ENCODE results near the gene DELE1.

The DELE1 gene

GRCh38 chr5:141968914-141969608, 45.4 kb downstream of the DELE1 start, which contains the start of gene RNF14 (continued):
- TF ChIP-seq ZNF701 (tag by site-specific recombination; IDR thresholded peaks at IDR 0.05) (no peak), ZNF184 (tag by site-specific recombination; IDR thresholded peaks at IDR 0.05) (no peak), ZBTB48 (tag by site-specific recombination; IDR thresholded peaks at IDR 0.05) (peak; percentile 81), ZNF175 (tag by site-specific recombination; IDR thresholded peaks at IDR 0.05) (no peak), ZNF777 (tag by site-specific recombination; IDR thresholded peaks at IDR 0.05; ENCODE audit: borderline replicate concordance) (no peak), ZNF501 (tag by site-specific recombination; IDR thresholded peaks at IDR 0.05) (peak; percentile 99), ZNF423 (tag by site-specific recombination; IDR thresholded peaks at IDR 0.05) (no peak), OSR2 (tag by site-specific recombination; IDR thresholded peaks at IDR 0.05) (no peak), ZNF776 (tag by site-specific recombination; IDR thresholded peaks at IDR 0.05; ENCODE audit: borderline replicate concordance) (no peak), ZSCAN30 (tag by site-specific recombination; IDR thresholded peaks at IDR 0.05) (peak; percentile 61), ZBTB17 (tag by site-specific recombination; IDR thresholded peaks at IDR 0.05) (peak; percentile 94), ZNF112 (tag by site-specific recombination; IDR thresholded peaks at IDR 0.05) (no peak), BCL11B (tag by site-specific recombination; IDR thresholded peaks at IDR 0.05; ENCODE audit: low read depth) (no peak), ZNF529 (tag by site-specific recombination; IDR thresholded peaks at IDR 0.05; ENCODE audit: insufficient replicate concordance) (no peak), ZNF48 (tag by site-specific recombination; IDR thresholded peaks at IDR 0.05) (no peak), ZNF214 (tag by site-specific recombination; IDR thresholded peaks at IDR 0.05; ENCODE audit: borderline replicate concordance) (no peak), ZNF223 (tag by site-specific recombination; IDR thresholded peaks at IDR 0.05) (no peak), ZNF707 (tag by site-specific recombination; IDR thresholded peaks at IDR 0.05) (no peak), ZNF558 (tag by site-specific recombination; IDR thresholded peaks at IDR 0.05) (no peak), ZNF121 (tag by site-specific recombination; IDR thresholded peaks at IDR 0.05) (peak; percentile 68; the same call in 1 of the 2 replicates), ZNF335 (tag by site-specific recombination; conservative IDR thresholded peaks at IDR 0.05) (peak; percentile 74), PRDM10 (tag by site-specific recombination; IDR thresholded peaks at IDR 0.05) (peak; percentile 54; the same call in 1 of the 2 replicates), KLF16 (tag by site-specific recombination; IDR thresholded peaks at IDR 0.05) (peak; percentile 95)
- TF ChIP-seq, protein P1, sequence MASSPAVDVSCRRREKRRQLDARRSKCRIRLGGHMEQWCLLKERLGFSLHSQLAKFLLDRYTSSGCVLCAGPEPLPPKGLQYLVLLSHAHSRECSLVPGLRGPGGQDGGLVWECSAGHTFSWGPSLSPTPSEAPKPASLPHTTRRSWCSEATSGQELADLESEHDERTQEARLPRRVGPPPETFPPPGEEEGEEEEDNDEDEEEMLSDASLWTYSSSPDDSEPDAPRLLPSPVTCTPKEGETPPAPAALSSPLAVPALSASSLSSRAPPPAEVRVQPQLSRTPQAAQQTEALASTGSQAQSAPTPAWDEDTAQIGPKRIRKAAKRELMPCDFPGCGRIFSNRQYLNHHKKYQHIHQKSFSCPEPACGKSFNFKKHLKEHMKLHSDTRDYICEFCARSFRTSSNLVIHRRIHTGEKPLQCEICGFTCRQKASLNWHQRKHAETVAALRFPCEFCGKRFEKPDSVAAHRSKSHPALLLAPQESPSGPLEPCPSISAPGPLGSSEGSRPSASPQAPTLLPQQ (tag by site-specific recombination; IDR thresholded peaks at IDR 0.05) = peak; percentile 100
- TF ChIP-seq, protein P2, sequence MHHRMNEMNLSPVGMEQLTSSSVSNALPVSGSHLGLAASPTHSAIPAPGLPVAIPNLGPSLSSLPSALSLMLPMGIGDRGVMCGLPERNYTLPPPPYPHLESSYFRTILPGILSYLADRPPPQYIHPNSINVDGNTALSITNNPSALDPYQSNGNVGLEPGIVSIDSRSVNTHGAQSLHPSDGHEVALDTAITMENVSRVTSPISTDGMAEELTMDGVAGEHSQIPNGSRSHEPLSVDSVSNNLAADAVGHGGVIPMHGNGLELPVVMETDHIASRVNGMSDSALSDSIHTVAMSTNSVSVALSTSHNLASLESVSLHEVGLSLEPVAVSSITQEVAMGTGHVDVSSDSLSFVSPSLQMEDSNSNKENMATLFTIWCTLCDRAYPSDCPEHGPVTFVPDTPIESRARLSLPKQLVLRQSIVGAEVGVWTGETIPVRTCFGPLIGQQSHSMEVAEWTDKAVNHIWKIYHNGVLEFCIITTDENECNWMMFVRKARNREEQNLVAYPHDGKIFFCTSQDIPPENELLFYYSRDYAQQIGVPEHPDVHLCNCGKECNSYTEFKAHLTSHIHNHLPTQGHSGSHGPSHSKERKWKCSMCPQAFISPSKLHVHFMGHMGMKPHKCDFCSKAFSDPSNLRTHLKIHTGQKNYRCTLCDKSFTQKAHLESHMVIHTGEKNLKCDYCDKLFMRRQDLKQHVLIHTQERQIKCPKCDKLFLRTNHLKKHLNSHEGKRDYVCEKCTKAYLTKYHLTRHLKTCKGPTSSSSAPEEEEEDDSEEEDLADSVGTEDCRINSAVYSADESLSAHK (tag by site-specific recombination; IDR thresholded peaks at IDR 0.05) = no peak
- TF ChIP-seq, protein P3, sequence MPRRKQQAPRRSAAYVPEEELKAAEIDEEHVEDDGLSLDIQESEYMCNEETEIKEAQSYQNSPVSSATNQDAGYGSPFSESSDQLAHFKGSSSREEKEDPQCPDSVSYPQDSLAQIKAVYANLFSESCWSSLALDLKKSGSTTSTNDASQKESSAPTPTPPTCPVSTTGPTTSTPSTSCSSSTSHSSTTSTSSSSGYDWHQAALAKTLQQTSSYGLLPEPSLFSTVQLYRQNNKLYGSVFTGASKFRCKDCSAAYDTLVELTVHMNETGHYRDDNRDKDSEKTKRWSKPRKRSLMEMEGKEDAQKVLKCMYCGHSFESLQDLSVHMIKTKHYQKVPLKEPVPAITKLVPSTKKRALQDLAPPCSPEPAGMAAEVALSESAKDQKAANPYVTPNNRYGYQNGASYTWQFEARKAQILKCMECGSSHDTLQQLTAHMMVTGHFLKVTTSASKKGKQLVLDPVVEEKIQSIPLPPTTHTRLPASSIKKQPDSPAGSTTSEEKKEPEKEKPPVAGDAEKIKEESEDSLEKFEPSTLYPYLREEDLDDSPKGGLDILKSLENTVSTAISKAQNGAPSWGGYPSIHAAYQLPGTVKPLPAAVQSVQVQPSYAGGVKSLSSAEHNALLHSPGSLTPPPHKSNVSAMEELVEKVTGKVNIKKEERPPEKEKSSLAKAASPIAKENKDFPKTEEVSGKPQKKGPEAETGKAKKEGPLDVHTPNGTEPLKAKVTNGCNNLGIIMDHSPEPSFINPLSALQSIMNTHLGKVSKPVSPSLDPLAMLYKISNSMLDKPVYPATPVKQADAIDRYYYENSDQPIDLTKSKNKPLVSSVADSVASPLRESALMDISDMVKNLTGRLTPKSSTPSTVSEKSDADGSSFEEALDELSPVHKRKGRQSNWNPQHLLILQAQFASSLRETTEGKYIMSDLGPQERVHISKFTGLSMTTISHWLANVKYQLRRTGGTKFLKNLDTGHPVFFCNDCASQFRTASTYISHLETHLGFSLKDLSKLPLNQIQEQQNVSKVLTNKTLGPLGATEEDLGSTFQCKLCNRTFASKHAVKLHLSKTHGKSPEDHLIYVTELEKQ (tag by site-specific recombination; IDR thresholded peaks at IDR 0.05; ENCODE audit: borderline replicate concordance) = 0 out of 2 replicates have a peak, but pooled peaks have one; percentile 18
- TF ChIP-seq, protein P4, sequence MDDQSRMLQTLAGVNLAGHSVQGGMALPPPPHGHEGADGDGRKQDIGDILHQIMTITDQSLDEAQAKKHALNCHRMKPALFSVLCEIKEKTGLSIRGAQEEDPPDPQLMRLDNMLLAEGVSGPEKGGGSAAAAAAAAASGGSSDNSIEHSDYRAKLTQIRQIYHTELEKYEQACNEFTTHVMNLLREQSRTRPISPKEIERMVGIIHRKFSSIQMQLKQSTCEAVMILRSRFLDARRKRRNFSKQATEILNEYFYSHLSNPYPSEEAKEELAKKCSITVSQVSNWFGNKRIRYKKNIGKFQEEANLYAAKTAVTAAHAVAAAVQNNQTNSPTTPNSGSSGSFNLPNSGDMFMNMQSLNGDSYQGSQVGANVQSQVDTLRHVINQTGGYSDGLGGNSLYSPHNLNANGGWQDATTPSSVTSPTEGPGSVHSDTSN (CRISPR knock-in tag; IDR thresholded peaks at IDR 0.05) = peak; percentile 86; the same call in 1 of the 2 replicates

Data from HEK293 (cell line).